GM23248 (cell line): ENCODE data around the gene CDON.

Source experiments
- EZH2 ChIP-seq: fragments of 200-600 bp; sonication (generic); IDR thresholded peaks from 2 replicates; pipeline ENCODE4 v1.6.1; 2018; ENCODE audit warnings: antibody characterized with exemption, mild to moderate bottlenecking; ENCODE audit not compliant: insufficient read depth, poor library complexity, severe bottlenecking
- EZH2phosphoT487 ChIP-seq: fragments of 200-600 bp; sonication (generic); IDR thresholded peaks from 2 replicates; pipeline ENCODE4 v1.6.1; 2018; ENCODE audit warnings: antibody characterized with exemption, moderate library complexity, mild to moderate bottlenecking, low read depth; ENCODE audit not compliant: insufficient read depth

GRCh38 chr11:126081915-126082250, 19.2 kb upstream of the CDON start:
- no peak for TF ChIP-seq EZH2
- no peak for TF ChIP-seq EZH2phosphoT487
